IPS-18a (cell line): ENCODE data around the gene NEDD1.

Experiments
- H3K27ac ChIP-seq: one replicate; pipeline ENCODE4 v1.5.1; 2013; ENCODE audit warnings: low read length
- H3K27me3 ChIP-seq: one replicate; pipeline ENCODE4 v1.6.1; 2013; ENCODE audit warnings: mild to moderate bottlenecking, low read length; ENCODE audit not compliant: control insufficient read depth, insufficient read depth
- H3K36me3 ChIP-seq: one replicate; pipeline ENCODE4 v1.6.1; 2013; ENCODE audit warnings: low read depth, low read length; ENCODE audit not compliant: control insufficient read depth
- H3K4me1 ChIP-seq: one replicate; pipeline ENCODE4 v1.6.1; 2013; ENCODE audit warnings: low read depth, low read length; ENCODE audit not compliant: control insufficient read depth
- H3K4me3 ChIP-seq: one replicate; pipeline ENCODE4 v1.5.1; 2013; ENCODE audit warnings: low read length
- H3K9ac ChIP-seq: one replicate; pipeline ENCODE4 v1.6.1; 2013; ENCODE audit warnings: mild to moderate bottlenecking, low read length, moderate library complexity
- H3K9me3 ChIP-seq: one replicate; pipeline ENCODE4 v1.6.1; 2013; ENCODE audit warnings: low read depth, low read length; ENCODE audit not compliant: control insufficient read depth

The NEDD1 gene

GRCh38 chr12:96985515-96986362 lies 78.7 kb downstream of the NEDD1 start:
- peak overlapping the region; percentile 60 for H3K9ac ChIP-seq
- no peak overlapping the region for H3K27ac ChIP-seq
- peaks cover 30% of the 10 kb centered on the region for H3K4me1 ChIP-seq
- H3K36me3 ChIP-seq: no peaks in the 10 kb centered on the region
- peak overlapping the region; percentile 74 for H3K4me3 ChIP-seq
- H3K9me3 ChIP-seq: no peaks in the 10 kb centered on the region
- H3K27me3 ChIP-seq: peaks cover 12% of the 10 kb centered on the region

GRCh38 chr12:96986883-96987523 lies 79.9 kb downstream of the NEDD1 start:
- Histone ChIP-seq H3K4me3 (no peak overlapping the region), H3K27me3 (peaks cover 12% of the 10 kb centered on the region), H3K27ac (no peak overlapping the region), H3K36me3 (no peaks in the 10 kb centered on the region), H3K9ac (peak overlapping the region; percentile 60), H3K9me3 (no peaks in the 10 kb centered on the region), H3K4me1 (peaks cover 32% of the 10 kb centered on the region)

GRCh38 chr12:96988919-96989318 lies 81.9 kb downstream of the NEDD1 start:
- no peaks in the 10 kb centered on the region for H3K9me3 ChIP-seq
- peaks cover 12% of the 10 kb centered on the region for H3K27me3 ChIP-seq
- H3K4me1 ChIP-seq: peaks cover 32% of the 10 kb centered on the region
- H3K9ac ChIP-seq: no peak overlapping the region
- H3K36me3 ChIP-seq: no peaks in the 10 kb centered on the region
- H3K4me3 ChIP-seq: no peak overlapping the region
- H3K27ac ChIP-seq: no peak overlapping the region

GRCh38 chr12:96989916-96990315 lies 82.9 kb downstream of the NEDD1 start:
- no peak overlapping the region for H3K4me3 ChIP-seq
- H3K27ac ChIP-seq: no peak overlapping the region
- peaks cover 32% of the 10 kb centered on the region for H3K4me1 ChIP-seq
- no peaks in the 10 kb centered on the region for H3K9me3 ChIP-seq
- H3K9ac ChIP-seq: no peak overlapping the region
- H3K27me3 ChIP-seq: peaks cover 12% of the 10 kb centered on the region
- H3K36me3 ChIP-seq: no peaks in the 10 kb centered on the region

- no peaks in the 10 kb centered on the region for H3K27me3 ChIP-seq
- H3K36me3 ChIP-seq: no peaks in the 10 kb centered on the region
- H3K4me3 ChIP-seq: no peak overlapping the region
- peaks cover 11% of the 10 kb centered on the region for H3K4me1 ChIP-seq
- no peaks in the 10 kb centered on the region for H3K9me3 ChIP-seq
- H3K9ac ChIP-seq: no peak overlapping the region
- H3K27ac ChIP-seq: no peak overlapping the region
Measured at GRCh38 chr12:96994900-96995299, 87.8 kb downstream of the NEDD1 start.

- Histone ChIP-seq H3K27ac (no peak overlapping the region), H3K36me3 (no peaks in the 10 kb centered on the region), H3K9me3 (no peaks in the 10 kb centered on the region), H3K4me3 (no peak overlapping the region), H3K9ac (no peak overlapping the region), H3K27me3 (no peaks in the 10 kb centered on the region), H3K4me1 (peaks cover 7% of the 10 kb centered on the region)
Measured at GRCh38 chr12:96995861-96996260, 88.8 kb downstream of the NEDD1 start.

GRCh38 chr12:96997797-96998484 lies 90.9 kb downstream of the NEDD1 start:
- Histone ChIP-seq H3K27ac (no peak overlapping the region), H3K4me3 (no peak overlapping the region), H3K27me3 (no peaks in the 10 kb centered on the region), H3K9ac (no peak overlapping the region), H3K4me1 (no peaks in the 10 kb centered on the region), H3K9me3 (no peaks in the 10 kb centered on the region), H3K36me3 (no peaks in the 10 kb centered on the region)

- Histone ChIP-seq H3K9me3 (no peaks in the 10 kb centered on the region), H3K4me1 (peaks cover 6% of the 10 kb centered on the region), H3K27me3 (no peaks in the 10 kb centered on the region), H3K4me3 (no peak overlapping the region), H3K27ac (no peak overlapping the region), H3K9ac (no peak overlapping the region), H3K36me3 (no peaks in the 10 kb centered on the region)
Measured at GRCh38 chr12:97003276-97003675, 96.2 kb downstream of the NEDD1 start.
